AG04450 (cell line): Measurements from ENCODE around the gene RARB. TPM values are rescaled to one million over a fixed set of nuclear protein-coding genes. Genes with fewer than 3 reads are reported as not detected.

Experiments used
- CTCF ChIA-PET: fragments of 300-600, 350-600 bp; formaldehyde crosslinking; extraction: SDS; loops from one replicate; lab custom pipeline; 2022; ENCODE audit warnings: antibody characterized with exemption, inconsistent platforms; lab: Charles Lee
- POLR2A ChIA-PET: fragments of 350-600 bp; formaldehyde crosslinking; extraction: SDS; loops from one replicate; lab custom pipeline; 2021; ENCODE audit warnings: antibody characterized with exemption, inconsistent platforms; lab: Yijun Ruan, JAX
- DNase-seq: peaks from one replicate; pipeline ENCODE4 v3.0.0-alpha.2; 2011; ENCODE audit warnings: low read depth, low spot score
- H3K27ac ChIP-seq: one replicate; pipeline ENCODE4 v1.5.1; 2012; ENCODE audit warnings: low read depth, low read length, control low read depth
- H3K27me3 ChIP-seq: one replicate; pipeline ENCODE4 v1.6.0; 2012; ENCODE audit warnings: low read length; ENCODE audit not compliant: control insufficient read depth, insufficient read depth
- H3K4me3 ChIP-seq: 2 replicates; pipeline ENCODE4 v1.5.1; 2011; ENCODE audit warnings: mild to moderate bottlenecking, low read depth, low read length, control low read depth
- H3K9me3 ChIP-seq: 2 replicates; pipeline ENCODE4 v1.5.1; 2012; ENCODE audit warnings: low read length; ENCODE audit not compliant: control insufficient read depth, insufficient read depth
- polyA plus RNA-seq: library from polyadenylated mRNA; depleted of rRNA; stranded (reverse); fragments of >200 nt; gene quantifications from 2 replicates; pipeline ENCODE4 v1.2.3, GENCODE V29; 2011
- TF ChIP-seq, protein P1 (sequence below): IDR thresholded peaks from 2 replicates; pipeline ENCODE4 v1.5.1; 2011; ENCODE audit warnings: low read depth, low read length, control low read depth, inconsistent platforms

RARB gene
- polyA plus RNA-seq, 1 experiment: 0.51 TPM

DNA sequence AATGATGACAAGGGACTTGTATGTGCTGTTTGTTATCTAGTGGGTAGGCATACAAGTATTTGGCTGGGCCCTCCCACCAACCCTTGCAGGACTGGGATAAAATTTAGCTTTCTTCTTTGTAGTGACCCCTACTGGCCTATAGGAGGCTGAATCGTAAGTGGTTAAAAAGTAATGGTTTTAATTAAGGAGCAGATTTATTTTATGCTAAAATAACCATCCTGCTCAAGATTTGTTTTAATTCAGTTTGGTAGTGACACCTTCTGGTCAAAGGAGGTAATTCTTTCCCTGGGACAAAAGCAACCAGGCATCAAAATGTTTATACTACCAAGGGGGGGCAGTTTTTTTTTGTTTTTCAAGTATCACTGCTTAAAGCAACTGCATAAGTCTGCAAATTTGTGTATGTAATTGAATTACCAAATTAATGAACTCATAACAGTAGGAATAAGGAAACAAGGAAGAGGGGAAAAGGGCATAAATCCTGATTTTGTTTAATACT lies 166.0 kb downstream of the RARB start:
- CTCF ChIA-PET: interaction anchor here (0.5 to 5.5 kb wide), 81 partner anchors 10 to 1595 kb away, joined by 3 to 76 read pairs (median 4); partner anchors contain the start of genes NGLY1, OXSM and RARB
- Histone ChIP-seq H3K9me3 (no peaks in the 10 kb centered on the region), H3K27me3 (no peaks in the 10 kb centered on the region), H3K4me3 (no peak overlapping the region), H3K27ac (no peak overlapping the region)
- POLR2A ChIA-PET: no interaction called here
- DNase-seq: peak; percentile 71
- TF ChIP-seq, protein P1, sequence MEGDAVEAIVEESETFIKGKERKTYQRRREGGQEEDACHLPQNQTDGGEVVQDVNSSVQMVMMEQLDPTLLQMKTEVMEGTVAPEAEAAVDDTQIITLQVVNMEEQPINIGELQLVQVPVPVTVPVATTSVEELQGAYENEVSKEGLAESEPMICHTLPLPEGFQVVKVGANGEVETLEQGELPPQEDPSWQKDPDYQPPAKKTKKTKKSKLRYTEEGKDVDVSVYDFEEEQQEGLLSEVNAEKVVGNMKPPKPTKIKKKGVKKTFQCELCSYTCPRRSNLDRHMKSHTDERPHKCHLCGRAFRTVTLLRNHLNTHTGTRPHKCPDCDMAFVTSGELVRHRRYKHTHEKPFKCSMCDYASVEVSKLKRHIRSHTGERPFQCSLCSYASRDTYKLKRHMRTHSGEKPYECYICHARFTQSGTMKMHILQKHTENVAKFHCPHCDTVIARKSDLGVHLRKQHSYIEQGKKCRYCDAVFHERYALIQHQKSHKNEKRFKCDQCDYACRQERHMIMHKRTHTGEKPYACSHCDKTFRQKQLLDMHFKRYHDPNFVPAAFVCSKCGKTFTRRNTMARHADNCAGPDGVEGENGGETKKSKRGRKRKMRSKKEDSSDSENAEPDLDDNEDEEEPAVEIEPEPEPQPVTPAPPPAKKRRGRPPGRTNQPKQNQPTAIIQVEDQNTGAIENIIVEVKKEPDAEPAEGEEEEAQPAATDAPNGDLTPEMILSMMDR: peak; percentile 75

DNA sequence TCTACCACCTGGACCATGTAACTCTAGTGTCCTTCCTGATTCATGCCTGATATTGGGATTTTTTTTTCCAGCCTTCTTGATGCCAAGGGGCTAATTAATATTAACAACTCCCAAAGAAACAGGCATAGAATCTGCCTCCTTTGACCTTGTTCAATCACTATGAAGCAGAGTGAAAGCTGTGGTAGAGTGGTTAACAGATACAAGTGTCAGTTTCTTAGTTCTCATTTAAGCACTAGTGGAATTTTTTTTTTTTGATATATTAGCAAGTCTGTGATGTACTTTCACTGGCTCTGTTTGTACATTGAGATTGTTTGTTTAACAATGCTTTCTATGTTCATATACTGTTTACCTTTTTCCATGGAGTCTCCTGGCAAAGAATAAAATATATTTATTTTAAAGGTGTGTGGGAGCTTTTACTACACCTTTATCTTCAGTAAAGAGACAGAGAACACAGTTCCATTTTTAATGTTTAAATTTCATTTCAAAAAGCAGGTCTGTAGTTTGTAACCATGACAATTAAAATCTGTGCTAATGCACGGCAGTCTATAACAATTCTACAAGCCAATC lies 169.6 kb downstream of the RARB start:
- no peak overlapping the region for H3K27ac ChIP-seq

DNA sequence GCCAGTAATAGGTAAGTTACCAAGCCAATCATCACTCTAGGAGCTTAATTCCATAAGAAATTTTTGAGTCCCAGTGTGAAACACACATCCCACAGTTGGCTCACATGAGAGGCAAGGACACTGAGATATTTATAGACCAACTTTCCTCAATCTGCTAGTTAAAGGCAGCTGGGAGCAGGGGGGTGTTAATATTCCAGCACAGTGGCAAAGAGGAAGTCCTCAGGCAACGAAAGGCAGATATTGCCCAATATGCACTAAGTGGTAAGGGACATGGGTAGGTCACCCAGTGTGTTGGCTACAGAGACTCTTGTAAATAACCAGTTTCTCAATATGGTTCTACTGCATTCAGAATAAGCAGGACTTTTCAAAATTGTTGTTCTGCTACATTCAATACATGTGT lies 175.6 kb downstream of the RARB start:
- DNase-seq: no peak
- no peaks in the 10 kb centered on the region for H3K27me3 ChIP-seq
- ChIA-PET CTCF (interaction anchor here (2.2 to 4.8 kb wide), 2 partner anchors 10 to 44 kb away, joined by 13 to 76 read pairs; no protein-coding TSS in a partner anchor), POLR2A (no interaction called here)
- no peak overlapping the region for H3K27ac ChIP-seq
- no peaks in the 10 kb centered on the region for H3K9me3 ChIP-seq
- TF ChIP-seq, protein P1: no peak
- H3K4me3 ChIP-seq: no peak overlapping the region

More for the DNA sequence above, 169.6 kb downstream of the RARB start:
- ChIA-PET CTCF (interaction anchor here (0.7 kb wide), 1 partner anchor 1232 kb away, joined by 4 read pairs; no protein-coding TSS in a partner anchor), POLR2A (no interaction called here)
- Histone ChIP-seq H3K9me3 (no peaks in the 10 kb centered on the region), H3K27me3 (no peaks in the 10 kb centered on the region), H3K4me3 (no peak overlapping the region)
- TF ChIP-seq, protein P1: no peak
- DNase-seq: no peak

DNA sequence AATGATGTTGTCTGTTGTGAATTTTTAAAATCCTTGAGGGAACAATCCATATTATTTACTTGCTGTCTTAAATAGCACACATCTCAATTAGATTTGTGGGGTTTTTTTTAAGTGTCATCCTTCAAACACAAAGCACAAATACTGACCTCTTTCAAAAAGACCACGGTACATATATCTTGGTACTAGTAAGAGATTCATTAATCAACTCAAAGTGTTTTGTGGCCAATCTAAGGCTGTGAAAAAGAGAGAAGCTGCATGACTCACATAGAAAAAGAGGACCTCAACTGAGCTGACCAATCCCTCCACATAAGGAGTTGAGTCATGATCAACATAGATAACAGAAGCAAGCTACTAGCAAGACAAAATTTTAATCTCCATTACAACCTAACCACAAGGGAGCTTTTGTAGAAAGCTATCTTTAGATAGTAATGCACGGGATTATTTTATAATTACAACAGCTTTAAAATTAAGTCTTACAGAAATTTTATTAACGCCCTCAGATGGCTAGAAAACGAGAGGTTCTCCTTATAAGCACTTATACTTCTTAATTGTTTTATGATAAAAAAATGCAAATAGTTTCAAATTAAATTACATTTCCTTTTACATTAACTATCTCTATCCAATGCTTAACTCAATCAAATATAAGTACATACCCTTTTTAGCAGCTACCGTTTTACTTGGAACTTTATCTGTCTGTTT lies 176.2 kb downstream of the RARB start:
- no peaks in the 10 kb centered on the region for H3K9me3 ChIP-seq
- peak; percentile 33 for DNase-seq
- ChIA-PET CTCF (interaction anchor here (2.2 to 4.8 kb wide), 2 partner anchors 10 to 43 kb away, joined by 13 to 76 read pairs; no protein-coding TSS in a partner anchor), POLR2A (interaction anchor here (0.5 kb wide), 1 partner anchor 135 kb away, joined by 4 read pairs; no protein-coding TSS in a partner anchor)
- TF ChIP-seq, protein P1: no peak
- H3K4me3 ChIP-seq: no peak overlapping the region
- no peak overlapping the region for H3K27ac ChIP-seq
- H3K27me3 ChIP-seq: no peaks in the 10 kb centered on the region

DNA sequence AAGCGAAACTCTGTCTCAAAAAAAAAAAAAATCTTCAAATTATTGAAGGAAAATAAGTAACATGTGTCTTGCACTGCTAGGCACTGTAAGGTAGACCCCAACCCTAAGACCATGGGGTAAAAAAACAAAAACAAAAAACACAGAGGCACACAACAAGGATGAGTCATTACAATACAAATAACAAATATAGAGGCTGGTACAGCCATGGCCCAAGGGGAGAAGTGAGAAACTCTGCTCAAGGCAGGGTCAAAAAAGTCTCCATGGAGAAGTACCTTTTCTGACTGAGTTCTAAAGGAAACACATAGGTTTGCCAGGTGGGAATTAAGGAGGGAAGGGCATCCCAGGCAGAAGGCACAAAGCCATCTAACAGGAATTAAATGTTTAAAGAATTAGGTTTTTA lies 182.1 kb downstream of the RARB start:
- Histone ChIP-seq H3K27me3 (no peaks in the 10 kb centered on the region), H3K27ac (no peak overlapping the region), H3K4me3 (no peak overlapping the region), H3K9me3 (no peaks in the 10 kb centered on the region)
- CTCF ChIA-PET: no interaction called here
- no peak for DNase-seq
- POLR2A ChIA-PET: no interaction called here
- TF ChIP-seq, protein P1: no peak
